DMS114 treated with DMSO at 0.1 percent for 48 hours (cell line): ENCODE results near the gene CAPZA1.
"Not testable (repeated sequence)": the region's sequence is repeated elsewhere in the genome, so short reads cannot be mapped to it uniquely, and the experiment has no call there.

ENCODE experiments used
- DNase-seq: peaks from one replicate; lab custom pipeline; 2025; ENCODE audit not compliant: unreplicated experiment; lab: John Stamatoyannopoulos, UW

CAPZA1 gene

GRCh38 chr1:112626887-112627286 is 7.3 kb downstream of the CAPZA1 start:
- no peak for DNase-seq

- no peak for DNase-seq
These were observed 8.9 kb downstream of the CAPZA1 start for GRCh38 chr1:112628516-112628915.

- no peak for DNase-seq
These were observed 9.6 kb downstream of the CAPZA1 start for GRCh38 chr1:112629256-112629655.

- no peak for DNase-seq
These were observed 14.0 kb downstream of the CAPZA1 start for GRCh38 chr1:112633628-112634027.

- DNase-seq: no peak
These were observed 14.7 kb downstream of the CAPZA1 start for GRCh38 chr1:112634367-112634766.

- DNase-seq: no peak
These were observed 16.4 kb downstream of the CAPZA1 start for GRCh38 chr1:112636056-112636455.

GRCh38 chr1:112636597-112637253 is 17.1 kb downstream of the CAPZA1 start:
- DNase-seq: no peak

GRCh38 chr1:112637254-112638109 is 17.9 kb downstream of the CAPZA1 start:
- DNase-seq: peak; percentile 21

GRCh38 chr1:112638110-112638428 is 18.4 kb downstream of the CAPZA1 start:
- peak; percentile 19 for DNase-seq

- not testable (repeated sequence) for DNase-seq
These were observed 20.8 kb downstream of the CAPZA1 start for GRCh38 chr1:112640437-112640836.

- DNase-seq: no peak
These were observed 23.4 kb downstream of the CAPZA1 start for GRCh38 chr1:112643080-112643479.

GRCh38 chr1:112646225-112646624 is 26.6 kb downstream of the CAPZA1 start:
- no peak for DNase-seq

GRCh38 chr1:112651205-112651604 is 31.6 kb downstream of the CAPZA1 start:
- DNase-seq: no peak

- DNase-seq: no peak
These were observed 46.2 kb downstream of the CAPZA1 start for GRCh38 chr1:112665857-112666256.

- no peak for DNase-seq
These were observed 47.3 kb downstream of the CAPZA1 start for GRCh38 chr1:112666946-112667345.

GRCh38 chr1:112672009-112672408 is 52.4 kb downstream of the CAPZA1 start:
- no peak for DNase-seq

GRCh38 chr1:112672842-112673241 is 53.2 kb downstream of the CAPZA1 start:
- no peak for DNase-seq

- DNase-seq: peak; percentile 83
These were observed 54.2 kb downstream of the CAPZA1 start for GRCh38 chr1:112673592-112674439.

GRCh38 chr1:112674440-112674985 is 54.9 kb downstream of the CAPZA1 start, which contains the start of gene MOV10:
TSS of gene MOV10 (plus strand) at chr1:112674659. CDS start at chr1:112674913, 254 bp downstream.
- peak; percentile 83 for DNase-seq

GRCh38 chr1:112674986-112675727 is 55.5 kb downstream of the CAPZA1 start:
- DNase-seq: no peak
